Panc1 (cell line): ENCODE results near the gene EMX2. TPM values are rescaled to one million over a fixed set of nuclear protein-coding genes. Genes with fewer than 3 reads are reported as not detected.

ENCODE experiments used
- ATAC-seq: fragments of 200-7000 bp; cut with Tn5 transposase; 2 replicates; pipeline ENCODE4 v1.9.1; 2020; ENCODE audit warnings: mild to moderate bottlenecking, moderate library complexity
- BruUV-seq: library from RNA; stranded (reverse); fragments of 400-500 nt; replicated peaks from 2 replicates; lab custom pipeline; 2021; lab: Mats Ljungman, UMichigan
- CTCF ChIA-PET: fragments of 300-600 bp; sonication (Branson Sonifier 250); formaldehyde crosslinking; loops from one replicate; lab custom pipeline; 2022; ENCODE audit warnings: antibody characterized with exemption; lab: Charles Lee
- POLR2A ChIA-PET: fragments of 300-600 bp; sonication (Branson Sonifier 250); formaldehyde crosslinking; loops from one replicate; lab custom pipeline; 2022; ENCODE audit warnings: antibody characterized with exemption; lab: Charles Lee
- DNase-seq: peaks from one replicate; pipeline ENCODE4 v3.0.0-alpha.2; 2010; ENCODE audit warnings: low read depth, low spot score
- H3K27ac ChIP-seq: 2 replicates; pipeline ENCODE4 v1.5.1; 2011; ENCODE audit warnings: mild to moderate bottlenecking, low read length, inconsistent platforms
- H3K27me3 ChIP-seq: fragments of 200-500 bp; sonication (Bioruptor generic); 2 replicates; pipeline ENCODE4 v1.6.0; 2014; ENCODE audit warnings: low read length, inconsistent platforms; ENCODE audit not compliant: control insufficient read depth, insufficient read depth
- H3K36me3 ChIP-seq: fragments of 200-500 bp; sonication (Bioruptor generic); 2 replicates; pipeline ENCODE4 v1.5.1; 2014; ENCODE audit warnings: inconsistent platforms, mild to moderate bottlenecking, low read length, moderate library complexity; ENCODE audit not compliant: control insufficient read depth, insufficient read depth
- H3K4me1 ChIP-seq: 2 replicates; pipeline ENCODE4 v1.5.1; 2011; ENCODE audit warnings: inconsistent platforms, mild to moderate bottlenecking, low read length, moderate library complexity; ENCODE audit not compliant: control insufficient read depth, insufficient read depth
- H3K4me3 ChIP-seq, 2 experiments: 2 replicates each; pipeline ENCODE4 v1.5.1; 2011 to 2012; ENCODE audit warnings: low read depth in 2 of 2, low read length in 2 of 2, mild to moderate bottlenecking in 2 of 2, inconsistent platforms in 1 of 2, moderate library complexity in 1 of 2
- H3K9me3 ChIP-seq: fragments of 200-500 bp; sonication (Bioruptor generic); 2 replicates; pipeline ENCODE4 v1.5.1; 2014; ENCODE audit warnings: low read depth, mild to moderate bottlenecking, inconsistent platforms, low read length, moderate library complexity; ENCODE audit not compliant: control insufficient read depth, insufficient read depth
- CTCF ChIP-seq: fragments of 450-650 bp; IDR thresholded peaks from 2 replicates; pipeline ENCODE4 v1.5.1; 2017; ENCODE audit warnings: mild to moderate bottlenecking
- POLR2AphosphoS5 ChIP-seq: IDR thresholded peaks from 2 replicates; pipeline ENCODE4 v1.6.1; 2012; ENCODE audit warnings: mild to moderate bottlenecking, low read depth, low read length, moderate library complexity
- SIN3A ChIP-seq: IDR thresholded peaks from 2 replicates; pipeline ENCODE4 v1.6.1; 2012; ENCODE audit warnings: low read depth, mild to moderate bottlenecking, low read length, moderate library complexity, borderline replicate concordance; ENCODE audit not compliant: insufficient read depth
- TCF7L2 ChIP-seq: IDR thresholded peaks from 2 replicates; pipeline ENCODE4 v1.6.1; 2011; ENCODE audit warnings: mild to moderate bottlenecking, low read depth, low read length, inconsistent platforms
- in situ Hi-C: cut with HindIII; loops from 2 replicates; pipeline ENCODE4 v1.10.0; 2016; ENCODE audit warnings: low sequenced_read_pairs, low pct_unique_long_range_greater_than_20kb
- intact Hi-C: fragments of 100-400 bp; cut with micrococcal nuclease; formaldehyde crosslinking; loops from one replicate; pipeline ENCODE4 v1.10.0; 2022; ENCODE audit not compliant: unreplicated experiment
- total RNA-seq: library from RNA; stranded (reverse); gene quantifications from one replicate; pipeline ENCODE4 v1.2.1, GENCODE V29; 2021; ENCODE audit not compliant: unreplicated experiment
- TF ChIP-seq, protein P1 (sequence below), 2 experiments: IDR thresholded peaks; 2 replicates each; pipeline ENCODE4 v1.6.1; 2011 to 2012; ENCODE audit warnings: low read depth in 2 of 2, control low read depth in 1 of 2, low read length in 1 of 2, mild to moderate bottlenecking in 1 of 2, moderate library complexity in 1 of 2; ENCODE audit not compliant: insufficient read depth in 1 of 2

EMX2 gene
- total RNA-seq, 1 experiment from 2014 or later, result not detected

- Histone ChIP-seq H3K4me1 (no peaks in the 10 kb centered on the region), H3K4me3 (no peak overlapping the region), H3K27me3 (peaks cover 9% of the 10 kb centered on the region), H3K9me3 (no peaks in the 10 kb centered on the region), H3K36me3 (no peaks in the 10 kb centered on the region), H3K27ac (no peak overlapping the region)
- ChIA-PET POLR2A (no interaction called here), CTCF (no interaction called here)
- in situ Hi-C loops (no loop called here), intact Hi-C loops (no loop called here)
- TF ChIP-seq CTCF (no peak), POLR2AphosphoS5 (no peak), TCF7L2 (no peak), SIN3A (no peak)
- TF ChIP-seq, protein P1, sequence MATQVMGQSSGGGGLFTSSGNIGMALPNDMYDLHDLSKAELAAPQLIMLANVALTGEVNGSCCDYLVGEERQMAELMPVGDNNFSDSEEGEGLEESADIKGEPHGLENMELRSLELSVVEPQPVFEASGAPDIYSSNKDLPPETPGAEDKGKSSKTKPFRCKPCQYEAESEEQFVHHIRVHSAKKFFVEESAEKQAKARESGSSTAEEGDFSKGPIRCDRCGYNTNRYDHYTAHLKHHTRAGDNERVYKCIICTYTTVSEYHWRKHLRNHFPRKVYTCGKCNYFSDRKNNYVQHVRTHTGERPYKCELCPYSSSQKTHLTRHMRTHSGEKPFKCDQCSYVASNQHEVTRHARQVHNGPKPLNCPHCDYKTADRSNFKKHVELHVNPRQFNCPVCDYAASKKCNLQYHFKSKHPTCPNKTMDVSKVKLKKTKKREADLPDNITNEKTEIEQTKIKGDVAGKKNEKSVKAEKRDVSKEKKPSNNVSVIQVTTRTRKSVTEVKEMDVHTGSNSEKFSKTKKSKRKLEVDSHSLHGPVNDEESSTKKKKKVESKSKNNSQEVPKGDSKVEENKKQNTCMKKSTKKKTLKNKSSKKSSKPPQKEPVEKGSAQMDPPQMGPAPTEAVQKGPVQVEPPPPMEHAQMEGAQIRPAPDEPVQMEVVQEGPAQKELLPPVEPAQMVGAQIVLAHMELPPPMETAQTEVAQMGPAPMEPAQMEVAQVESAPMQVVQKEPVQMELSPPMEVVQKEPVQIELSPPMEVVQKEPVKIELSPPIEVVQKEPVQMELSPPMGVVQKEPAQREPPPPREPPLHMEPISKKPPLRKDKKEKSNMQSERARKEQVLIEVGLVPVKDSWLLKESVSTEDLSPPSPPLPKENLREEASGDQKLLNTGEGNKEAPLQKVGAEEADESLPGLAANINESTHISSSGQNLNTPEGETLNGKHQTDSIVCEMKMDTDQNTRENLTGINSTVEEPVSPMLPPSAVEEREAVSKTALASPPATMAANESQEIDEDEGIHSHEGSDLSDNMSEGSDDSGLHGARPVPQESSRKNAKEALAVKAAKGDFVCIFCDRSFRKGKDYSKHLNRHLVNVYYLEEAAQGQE (IDR thresholded peaks at IDR 0.05; ENCODE audit: insufficient read depth in 1 of 2, low read depth in 2 of 2, low read length in 1 of 2), result no peak
- ATAC-seq (no peak), DNase-seq (no peak)
- BruUV-seq, result no TSS peak
Measured at GRCh38 chr10:117591043-117591442, 48.5 kb downstream of the EMX2 start.

- DNase-seq (no peak), ATAC-seq (no peak)
- ChIA-PET POLR2A (no interaction called here), CTCF (no interaction called here)
- TF ChIP-seq CTCF, result no peak
- TF ChIP-seq SIN3A, result no peak
- TF ChIP-seq TCF7L2, result no peak
- TF ChIP-seq, protein P1 (IDR thresholded peaks at IDR 0.05; ENCODE audit: insufficient read depth in 1 of 2, low read depth in 2 of 2, low read length in 1 of 2), result no peak
- no peak for TF ChIP-seq POLR2AphosphoS5
- Histone ChIP-seq H3K36me3 (no peaks in the 10 kb centered on the region), H3K4me1 (no peaks in the 10 kb centered on the region), H3K27ac (no peak overlapping the region), H3K4me3 (no peak overlapping the region), H3K27me3 (peaks cover 26% of the 10 kb centered on the region), H3K9me3 (no peaks in the 10 kb centered on the region)
- in situ Hi-C loops (no loop called here), intact Hi-C loops (no loop called here)
- no TSS peak for BruUV-seq
Measured at GRCh38 chr10:117594722-117595121, 52.2 kb downstream of the EMX2 start.
